ENCODE results near the gene TST. TPM values are rescaled to one million over a fixed set of nuclear protein-coding genes. Genes with fewer than 3 reads are reported as not detected.
A peak's percentile ranks its signal among the peaks of the same experiment; 100 is the strongest.

Gene TST
- polyA plus RNA-seq, 4 donors = 46.8 to 66.8 (median 56.3) TPM

- DNase-seq (ENCODE audit: low read depth in 4 of 4, low spot score in 2 of 4) = no peak
Measured at GRCh38 chr22:37033605-37034430, 14.6 kb upstream of the TST start.

GRCh38 chr22:37032535-37033460 is 13.6 kb upstream of the TST start:
- peak in 1 of 4 donors; percentile 37 for DNase-seq (ENCODE audit: low read depth in 4 of 4, low spot score in 2 of 4)

GRCh38 chr22:37032134-37032534 is 12.9 kb upstream of the TST start:
- DNase-seq (ENCODE audit: low read depth in 4 of 4, low spot score in 2 of 4) = no peak

DNA sequence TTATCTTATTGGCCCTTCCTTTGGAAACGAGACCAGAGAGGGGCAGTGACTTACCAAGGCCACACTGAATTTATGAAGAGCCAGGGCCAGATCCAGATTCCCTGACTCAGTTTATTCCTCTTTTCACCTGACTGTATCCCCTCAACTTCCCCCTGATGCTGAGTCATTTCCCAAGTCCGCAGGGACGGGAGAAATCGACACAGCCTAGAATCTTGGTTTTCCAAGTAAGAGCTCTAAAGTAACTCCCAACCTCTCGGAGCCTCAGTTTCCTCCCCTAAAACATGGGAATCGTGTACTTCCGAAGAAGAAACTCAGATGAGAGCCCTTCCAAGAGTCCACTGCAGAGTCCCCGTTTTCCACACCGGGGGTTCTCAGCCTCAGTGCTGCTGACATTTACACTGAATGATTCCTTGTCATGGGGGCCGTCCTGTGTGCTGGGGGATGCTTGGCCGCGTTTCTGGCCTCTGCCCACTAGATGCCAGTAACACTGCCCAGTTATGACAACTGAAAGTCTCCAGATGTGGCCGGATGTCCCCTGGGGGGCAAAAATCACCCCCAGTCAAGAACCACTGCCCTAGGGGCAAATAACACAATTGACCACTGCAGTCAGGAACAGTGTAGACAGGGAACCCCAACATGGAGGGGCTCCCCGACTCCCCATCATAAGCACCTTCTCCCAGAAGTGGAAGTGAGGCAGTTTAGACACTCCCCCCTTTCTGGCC is 11.5 kb upstream of the TST start:
- DNase-seq (ENCODE audit: low read depth in 4 of 4, low spot score in 2 of 4) = no peak

DNA sequence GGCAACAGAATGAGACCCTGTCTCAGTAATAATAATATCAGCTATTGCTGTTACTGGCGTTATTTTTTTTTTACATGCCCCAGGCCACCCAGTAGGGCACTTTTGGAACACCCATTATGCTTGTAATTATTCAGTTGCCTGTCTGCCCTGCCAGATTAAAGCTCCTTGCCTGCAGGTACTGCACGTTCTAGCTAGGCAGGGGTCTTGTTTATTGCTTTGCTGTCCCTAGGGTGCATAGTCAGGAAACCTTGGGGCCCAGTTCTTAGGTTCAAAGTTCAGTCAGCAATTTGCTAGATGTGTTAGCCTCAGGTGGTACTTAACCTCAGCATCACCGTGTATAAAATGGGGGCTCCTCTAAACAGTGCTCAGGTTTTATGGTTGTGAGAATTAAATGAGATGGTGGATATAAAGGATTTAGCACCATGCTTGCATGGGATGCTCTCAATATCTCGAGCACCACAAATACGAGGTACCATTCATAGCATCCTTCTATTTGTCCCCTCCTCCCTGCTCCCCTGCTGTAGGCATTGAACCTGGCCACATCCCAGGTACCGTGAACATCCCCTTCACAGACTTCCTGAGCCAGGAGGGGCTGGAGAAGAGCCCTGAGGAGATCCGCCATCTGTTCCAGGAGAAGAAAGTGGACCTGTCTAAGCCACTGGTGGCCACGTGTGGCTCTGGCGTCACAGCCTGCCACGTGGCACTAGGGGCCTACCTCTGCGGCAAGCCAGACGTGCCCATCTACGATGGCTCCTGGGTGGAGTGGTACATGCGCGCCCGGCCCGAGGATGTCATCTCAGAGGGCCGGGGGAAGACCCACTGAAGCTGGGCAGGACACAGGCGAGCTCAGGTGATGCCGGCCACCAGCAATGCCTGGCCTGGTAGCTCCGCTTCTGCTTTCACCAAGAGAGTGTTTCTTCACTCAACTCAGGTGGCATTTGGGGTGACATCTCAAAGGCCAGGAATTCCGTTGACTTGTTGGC is 9.7 kb upstream of the TST start:
- no peak for DNase-seq (ENCODE audit: low read depth in 4 of 4, low spot score in 2 of 4)

GRCh38 chr22:37027556-37027955 is 8.3 kb upstream of the TST start:
- DNase-seq (ENCODE audit: low read depth in 4 of 4, low spot score in 2 of 4) = no peak

DNA sequence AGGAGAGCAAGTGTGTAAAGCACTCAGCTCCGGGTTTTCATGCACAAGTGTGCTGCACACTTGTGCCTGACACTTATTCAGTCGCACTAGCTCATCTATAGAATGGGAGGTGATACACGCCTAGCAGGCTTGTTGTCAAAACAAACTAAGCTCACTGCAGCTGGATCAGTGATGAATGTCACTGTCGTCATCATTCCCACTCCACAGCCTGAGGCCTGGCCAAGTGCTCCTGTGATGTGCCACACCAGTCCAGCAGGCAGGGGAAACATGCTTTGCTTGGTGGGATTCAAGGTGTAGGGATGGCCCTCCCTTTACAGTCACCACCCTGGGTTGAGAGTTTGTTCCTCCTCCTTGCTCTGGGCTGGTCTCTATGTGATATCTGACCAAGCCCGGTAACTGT is 7.1 kb upstream of the TST start:
- no peak for DNase-seq (ENCODE audit: low read depth in 4 of 4, low spot score in 2 of 4)

DNA sequence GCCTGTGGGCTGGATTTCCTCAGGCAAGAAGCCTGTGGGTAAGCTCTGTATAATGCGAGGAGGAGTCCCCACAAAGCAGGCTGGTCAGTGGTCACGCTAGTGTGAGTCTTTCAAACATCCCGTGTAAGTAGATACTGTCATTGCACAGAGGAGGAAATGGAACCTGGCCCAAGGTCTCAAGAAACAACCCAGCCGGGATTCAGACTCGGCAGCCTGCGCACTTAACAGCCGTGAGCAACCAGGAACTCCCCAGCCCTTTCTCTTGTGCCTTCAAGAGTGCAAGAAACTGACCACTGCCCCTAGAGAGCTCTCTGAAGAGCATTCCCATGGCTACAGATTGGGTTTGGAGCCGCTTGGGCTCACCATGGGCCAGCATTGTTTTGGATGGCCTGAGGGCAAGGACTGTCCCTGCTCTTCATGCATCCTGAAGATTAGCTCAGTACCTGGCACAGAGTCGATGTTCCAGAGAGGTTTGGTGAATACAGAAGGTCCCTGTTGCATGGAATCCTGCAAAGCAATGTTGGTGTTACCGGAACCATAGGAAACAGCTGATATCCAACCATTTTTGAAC is 6.3 kb upstream of the TST start:
- peak in 1 of 4 donors; percentile 20 for DNase-seq (ENCODE audit: low read depth in 4 of 4, low spot score in 2 of 4)

- DNase-seq (ENCODE audit: low read depth in 4 of 4, low spot score in 2 of 4) = no peak
Measured at GRCh38 chr22:37024339-37025157, 5.3 kb upstream of the TST start.

- DNase-seq (ENCODE audit: low read depth in 4 of 4, low spot score in 2 of 4) = no peak
Measured at GRCh38 chr22:37023743-37024338, 4.6 kb upstream of the TST start.

GRCh38 chr22:37022483-37023337 is 3.5 kb upstream of the TST start:
- no peak for DNase-seq (ENCODE audit: low read depth in 4 of 4, low spot score in 2 of 4)

DNA sequence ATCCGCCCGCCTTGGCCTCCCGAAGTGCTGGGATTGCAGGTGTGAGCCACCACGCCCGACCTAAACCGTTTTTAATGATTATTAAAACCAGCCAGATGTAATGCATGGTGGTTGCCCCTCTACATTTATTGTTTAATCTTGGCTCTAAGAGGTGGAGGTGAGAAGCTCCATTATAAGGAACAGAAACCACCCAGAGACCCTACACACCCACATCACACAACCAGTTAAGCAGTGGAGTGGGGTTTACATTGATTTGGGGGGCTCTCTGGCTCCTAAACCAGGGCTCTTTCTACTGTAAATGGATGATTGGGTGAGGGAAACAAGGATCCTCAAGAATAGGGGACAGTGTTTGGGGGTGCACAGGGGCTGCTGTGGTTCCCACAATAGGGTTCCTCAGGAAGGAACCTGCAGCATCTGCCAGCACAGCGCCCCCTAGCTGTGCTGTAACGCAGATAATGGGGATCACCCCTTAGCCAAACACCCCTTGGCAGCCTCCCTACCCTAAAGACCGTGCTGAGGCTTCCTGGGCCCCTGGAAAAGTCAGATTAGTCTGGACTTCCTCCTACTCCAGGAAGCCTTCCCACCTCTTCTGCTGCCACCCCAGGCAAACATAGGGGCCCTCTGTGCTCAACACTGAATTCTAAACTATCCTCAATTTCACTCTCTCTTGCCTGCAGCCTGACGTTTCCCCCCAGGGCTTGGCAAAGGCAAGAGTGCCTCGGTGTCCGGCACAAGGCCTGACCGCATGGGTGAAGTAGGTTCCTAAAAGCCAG is 2.6 kb upstream of the TST start:
- DNase-seq (ENCODE audit: low read depth in 4 of 4, low spot score in 2 of 4) = no peak

- no peak for DNase-seq (ENCODE audit: low read depth in 4 of 4, low spot score in 2 of 4)
Measured at GRCh38 chr22:37021041-37021440, 1.8 kb upstream of the TST start.

DNA sequence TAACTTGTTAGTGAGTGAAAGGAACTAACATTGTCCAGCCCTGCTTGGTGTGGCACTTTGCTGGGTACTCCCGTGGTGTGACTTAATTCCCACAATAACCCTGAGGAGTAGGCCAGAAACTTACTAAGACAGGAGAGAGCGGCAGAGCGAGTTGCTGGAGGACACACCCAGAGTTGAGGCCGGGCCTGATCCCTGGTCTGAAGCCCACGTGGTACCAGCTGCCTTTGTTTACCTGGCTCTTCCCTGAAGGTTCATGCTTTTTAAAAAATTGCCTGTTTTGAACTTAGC is 889 bp upstream of the TST start:
- peak in 1 of 4 donors; percentile 16 for DNase-seq (ENCODE audit: low read depth in 4 of 4, low spot score in 2 of 4)

GRCh38 chr22:37018815-37019308 is 385 bp downstream of the TST start:
- peak in 2 of 4 donors; percentile 55 to 58 for DNase-seq (ENCODE audit: low read depth in 4 of 4, low spot score in 2 of 4)

GRCh38 chr22:37018086-37018814 is 997 bp downstream of the TST start:
- DNase-seq (ENCODE audit: low read depth in 4 of 4, low spot score in 2 of 4) = no peak
